GM13976 (cell line): ENCODE data around the gene NSD2.

Experiments used
- DNase-seq: peaks from one replicate; pipeline ENCODE4 v3.0.0; 2012; ENCODE audit warnings: low spot score
- in situ Hi-C: fragments of 300-500 bp; cut with MboI; formaldehyde crosslinking; loops from one replicate; pipeline ENCODE4 v1.12.0; 2022; ENCODE audit warnings: low sequenced_read_pairs, mixed read lengths, inconsistent platforms; ENCODE audit not compliant: unreplicated experiment
- TF ChIP-seq, protein P1 (sequence below): IDR thresholded peaks from 2 replicates; pipeline ENCODE4 v1.5.1; 2012; ENCODE audit warnings: borderline replicate concordance, mild to moderate bottlenecking; ENCODE audit not compliant: insufficient read depth; ENCODE audit errors: extremely low read depth, missing control alignments, control extremely low read depth

The NSD2 gene

DNA sequence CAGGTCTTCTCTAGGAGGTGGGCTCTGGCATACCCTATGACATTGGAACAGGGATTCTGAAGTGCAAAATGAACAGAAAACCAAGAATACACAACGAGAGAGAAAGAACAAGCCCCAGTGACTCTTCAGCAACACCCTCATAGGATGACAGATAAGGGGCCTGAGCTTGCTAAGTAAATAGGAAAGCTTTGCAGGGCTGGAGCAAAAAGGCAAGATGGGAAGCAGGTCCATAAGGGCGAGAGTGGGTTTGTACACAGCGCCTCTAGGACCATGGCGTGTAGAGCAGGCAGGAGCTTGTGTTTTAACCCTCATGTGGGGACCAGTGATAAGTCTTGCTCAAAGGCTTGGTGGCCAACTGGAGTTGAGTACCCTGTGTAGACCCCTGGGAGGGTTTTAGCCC lies 91.8 kb downstream of the NSD2 start:
- TF ChIP-seq, protein P1, sequence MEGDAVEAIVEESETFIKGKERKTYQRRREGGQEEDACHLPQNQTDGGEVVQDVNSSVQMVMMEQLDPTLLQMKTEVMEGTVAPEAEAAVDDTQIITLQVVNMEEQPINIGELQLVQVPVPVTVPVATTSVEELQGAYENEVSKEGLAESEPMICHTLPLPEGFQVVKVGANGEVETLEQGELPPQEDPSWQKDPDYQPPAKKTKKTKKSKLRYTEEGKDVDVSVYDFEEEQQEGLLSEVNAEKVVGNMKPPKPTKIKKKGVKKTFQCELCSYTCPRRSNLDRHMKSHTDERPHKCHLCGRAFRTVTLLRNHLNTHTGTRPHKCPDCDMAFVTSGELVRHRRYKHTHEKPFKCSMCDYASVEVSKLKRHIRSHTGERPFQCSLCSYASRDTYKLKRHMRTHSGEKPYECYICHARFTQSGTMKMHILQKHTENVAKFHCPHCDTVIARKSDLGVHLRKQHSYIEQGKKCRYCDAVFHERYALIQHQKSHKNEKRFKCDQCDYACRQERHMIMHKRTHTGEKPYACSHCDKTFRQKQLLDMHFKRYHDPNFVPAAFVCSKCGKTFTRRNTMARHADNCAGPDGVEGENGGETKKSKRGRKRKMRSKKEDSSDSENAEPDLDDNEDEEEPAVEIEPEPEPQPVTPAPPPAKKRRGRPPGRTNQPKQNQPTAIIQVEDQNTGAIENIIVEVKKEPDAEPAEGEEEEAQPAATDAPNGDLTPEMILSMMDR = no peak
- in situ Hi-C loops = no loop called here
- no peak for DNase-seq

- TF ChIP-seq, protein P1 = no peak
- DNase-seq = no peak
- in situ Hi-C loops = no loop called here
Measured at GRCh38 chr4:1964443-1964842, 93.2 kb downstream of the NSD2 start.

GRCh38 chr4:1964971-1965370 lies 93.8 kb downstream of the NSD2 start:
- TF ChIP-seq, protein P1 = no peak
- in situ Hi-C loops = no loop called here
- DNase-seq = no peak

DNA sequence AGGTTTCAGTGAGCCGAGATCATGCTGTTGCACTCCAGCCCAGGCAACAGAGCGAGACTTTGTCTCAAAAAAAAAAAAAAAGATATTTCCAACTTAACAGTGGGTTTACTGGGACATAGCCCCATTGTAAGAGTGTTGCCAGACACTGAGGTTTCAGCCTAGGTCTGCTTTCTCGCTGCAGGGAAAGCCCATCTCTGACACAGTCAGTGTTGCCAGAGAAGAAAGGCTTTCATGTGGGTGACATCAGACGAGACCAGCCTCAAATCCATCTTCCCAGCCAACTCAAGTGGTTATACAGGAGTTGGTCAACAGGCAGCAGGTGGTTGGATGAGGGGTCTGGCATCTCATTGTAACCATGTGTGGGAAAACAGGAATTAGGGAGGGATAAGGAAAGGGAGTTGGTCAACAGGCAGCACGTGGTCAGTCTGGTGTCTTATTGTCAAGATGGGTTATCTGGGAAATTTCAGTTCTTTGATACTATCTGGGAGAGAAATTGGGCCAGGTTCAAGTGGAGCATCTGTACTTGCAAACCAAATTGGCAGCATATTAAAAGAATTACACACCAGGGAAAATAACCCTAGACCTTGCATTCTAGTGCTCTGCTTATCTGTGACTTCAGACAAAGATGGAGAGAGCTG lies 96.4 kb downstream of the NSD2 start:
- TF ChIP-seq, protein P1 = no peak
- DNase-seq = no peak
- in situ Hi-C loops = no loop called here

- no peak for DNase-seq
- TF ChIP-seq, protein P1 = no peak
- in situ Hi-C loops = no loop called here
Measured at GRCh38 chr4:1968686-1969295, 97.6 kb downstream of the NSD2 start.

- in situ Hi-C loops = no loop called here
- TF ChIP-seq, protein P1 = no peak
- DNase-seq = no peak
Measured at GRCh38 chr4:1969928-1970723, 98.9 kb downstream of the NSD2 start.
